HG03575 (cell line): ENCODE measurements around the gene PTPRN2.

Experiments used
- ATAC-seq: cut with Tn5 transposase; IDR thresholded peaks from one replicate; pipeline ENCODE4 v1.9.1; 2021; ENCODE audit not compliant: unreplicated experiment, insufficient number of reproducible peaks, low FRiP score; ENCODE audit errors: extremely low read depth

PTPRN2 gene

GRCh38 chr7:158125721-158126120 is 461.9 kb downstream of the PTPRN2 start:
- no peak for ATAC-seq

DNA sequence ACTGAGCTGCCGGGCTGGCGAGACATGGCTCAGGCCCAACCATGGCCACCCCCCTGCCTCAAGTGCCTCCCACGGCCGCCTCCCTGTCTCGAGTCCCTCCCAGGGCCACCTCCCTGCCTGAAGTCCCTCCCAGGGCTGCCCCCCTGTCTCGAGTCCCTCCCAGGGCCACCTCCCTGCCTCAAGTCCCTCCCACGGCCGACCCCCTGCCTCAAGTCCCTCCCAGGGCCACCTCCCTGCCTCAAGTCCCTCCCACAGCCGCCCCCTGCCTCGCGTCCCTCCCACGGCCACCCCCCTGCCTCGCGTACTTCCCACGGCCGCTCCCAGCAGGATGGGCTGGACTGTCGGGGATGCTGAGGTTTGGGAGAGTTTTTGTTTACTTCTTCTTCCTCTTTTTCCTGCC is 462.5 kb downstream of the PTPRN2 start:
- ATAC-seq = no peak

DNA sequence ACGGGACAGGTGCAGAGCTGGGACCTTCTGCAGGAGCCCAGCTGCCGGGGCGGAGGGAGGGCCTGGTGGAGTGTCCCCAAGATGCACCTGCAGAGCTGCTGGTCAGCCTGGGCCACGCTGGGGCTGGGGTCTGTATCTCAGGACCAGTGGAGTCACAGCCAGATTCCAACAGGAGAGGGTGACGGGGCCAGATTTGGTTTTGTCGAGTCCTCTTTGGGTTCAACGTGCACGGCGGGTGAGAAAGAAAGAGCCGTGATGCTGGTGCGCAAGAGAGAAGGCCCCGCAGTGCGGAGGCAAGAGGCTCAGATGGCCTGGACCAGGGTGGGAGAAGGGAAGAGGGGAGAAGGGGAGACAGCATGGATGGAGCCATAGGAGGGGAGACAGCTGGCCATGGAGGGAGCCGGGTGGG is 462.9 kb downstream of the PTPRN2 start:
- no peak for ATAC-seq

DNA sequence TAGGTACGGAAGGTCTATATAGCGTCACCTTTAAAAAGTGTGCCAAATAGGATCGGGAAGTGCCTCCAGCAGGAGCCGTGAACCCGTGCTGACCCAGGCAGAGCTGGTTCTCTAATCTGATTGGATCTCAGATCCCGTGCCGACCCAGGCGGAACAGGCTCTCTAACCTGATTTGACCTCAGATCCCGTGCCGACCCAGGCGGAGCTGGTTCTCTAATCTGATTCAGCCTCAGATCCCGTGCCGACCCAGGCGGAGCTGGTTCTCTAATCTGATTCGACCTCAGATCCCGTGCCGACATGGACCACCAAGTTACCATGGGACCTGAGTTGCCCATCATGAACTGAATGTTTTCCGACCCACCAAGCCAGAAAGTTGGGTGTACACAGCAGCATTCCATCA is 463.9 kb downstream of the PTPRN2 start:
- ATAC-seq = no peak

DNA sequence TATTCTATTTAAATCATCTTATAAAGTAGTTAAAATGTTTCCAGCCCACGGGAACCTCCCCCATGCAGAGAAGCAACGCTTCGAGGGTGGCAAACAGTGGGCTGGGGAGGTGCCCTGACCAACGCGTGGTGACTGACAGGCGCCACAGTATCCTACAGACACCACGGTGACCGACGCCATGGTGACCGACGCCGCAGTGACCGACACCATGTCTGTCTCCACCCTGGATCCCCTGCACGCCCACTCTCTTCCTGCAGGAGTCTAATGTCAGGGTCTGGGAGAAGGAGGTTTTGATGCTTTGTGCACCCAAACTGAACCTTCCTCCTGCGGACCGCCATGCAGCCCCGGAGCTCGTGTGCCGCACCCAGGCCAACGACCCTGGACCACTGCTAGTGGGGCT is 464.4 kb downstream of the PTPRN2 start:
- ATAC-seq = no peak

DNA sequence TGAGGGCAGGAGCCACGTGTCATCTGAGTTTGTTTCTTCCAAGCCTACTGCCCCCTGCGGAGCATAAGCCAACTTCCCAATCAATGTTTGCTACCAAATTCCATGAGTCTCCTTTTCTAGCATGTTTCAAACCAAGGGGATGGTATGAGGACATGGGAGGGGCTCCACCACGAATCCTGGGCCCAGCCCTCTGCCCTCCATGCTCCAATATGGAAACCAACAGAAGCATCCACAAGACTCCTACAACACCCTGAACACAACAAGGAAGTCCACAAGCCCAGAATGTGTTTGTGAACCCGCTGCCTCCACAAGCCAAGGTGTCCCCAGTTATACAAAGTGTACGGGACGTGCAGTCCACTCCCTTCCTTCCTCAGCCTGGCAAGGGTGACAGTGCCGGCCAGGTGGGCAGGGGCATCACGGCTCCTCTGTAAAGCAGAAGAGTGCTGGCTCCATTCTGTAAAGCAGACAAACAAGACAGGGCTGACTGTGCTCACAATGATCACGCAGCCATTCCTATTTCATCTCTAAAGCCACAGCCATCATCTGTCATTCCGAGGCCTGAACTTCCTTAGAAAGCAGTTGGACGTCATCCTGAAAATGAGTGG is 466.1 kb downstream of the PTPRN2 start:
- ATAC-seq = no peak

GRCh38 chr7:158120716-158121115 is 466.9 kb downstream of the PTPRN2 start:
- no peak for ATAC-seq

- no peak for ATAC-seq
Measured at GRCh38 chr7:158120316-158120715, 467.3 kb downstream of the PTPRN2 start.

DNA sequence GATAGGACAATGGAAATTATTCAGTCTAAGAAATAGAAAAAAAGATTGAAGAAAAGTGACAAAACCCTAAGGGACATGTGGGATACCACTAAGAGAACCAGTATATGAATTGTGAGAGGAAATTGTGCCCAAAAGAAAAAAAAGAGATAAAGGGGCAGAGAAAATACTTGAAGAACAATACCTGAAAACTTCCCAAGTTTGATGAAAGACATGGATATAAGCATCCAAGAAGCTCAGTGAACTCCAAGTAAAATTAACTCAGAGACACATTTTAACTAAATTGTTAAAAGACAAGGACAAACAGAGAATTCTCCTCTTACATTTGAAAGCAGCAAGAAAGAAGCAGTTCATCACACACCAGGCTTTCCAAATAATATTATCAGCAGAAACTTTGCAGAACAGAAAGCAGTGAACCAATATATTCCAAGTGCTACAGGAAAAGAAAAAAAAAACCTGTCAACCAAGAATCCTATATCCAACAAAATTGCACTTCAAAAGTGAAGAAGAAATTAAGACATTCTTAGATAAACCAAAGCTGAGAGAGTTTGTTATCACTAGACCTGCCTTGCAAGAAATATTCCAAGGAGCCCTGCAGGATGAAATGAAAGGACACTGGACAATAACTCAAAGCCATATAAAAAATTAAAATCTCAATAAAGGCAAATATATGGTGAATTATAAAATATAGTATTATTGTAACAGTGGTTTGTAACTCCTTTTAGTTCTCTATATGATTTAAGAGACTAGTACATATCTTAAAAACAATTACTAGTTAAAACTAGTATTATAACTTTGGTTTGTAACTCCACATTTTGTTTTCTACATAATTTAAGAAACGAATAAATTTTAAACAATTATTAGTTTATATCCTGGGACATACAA is 470.0 kb downstream of the PTPRN2 start:
- no peak for ATAC-seq

- ATAC-seq = no peak
Measured at GRCh38 chr7:158116235-158116634, 471.4 kb downstream of the PTPRN2 start.

GRCh38 chr7:158114056-158114850 is 473.4 kb downstream of the PTPRN2 start:
- ATAC-seq = no peak

DNA sequence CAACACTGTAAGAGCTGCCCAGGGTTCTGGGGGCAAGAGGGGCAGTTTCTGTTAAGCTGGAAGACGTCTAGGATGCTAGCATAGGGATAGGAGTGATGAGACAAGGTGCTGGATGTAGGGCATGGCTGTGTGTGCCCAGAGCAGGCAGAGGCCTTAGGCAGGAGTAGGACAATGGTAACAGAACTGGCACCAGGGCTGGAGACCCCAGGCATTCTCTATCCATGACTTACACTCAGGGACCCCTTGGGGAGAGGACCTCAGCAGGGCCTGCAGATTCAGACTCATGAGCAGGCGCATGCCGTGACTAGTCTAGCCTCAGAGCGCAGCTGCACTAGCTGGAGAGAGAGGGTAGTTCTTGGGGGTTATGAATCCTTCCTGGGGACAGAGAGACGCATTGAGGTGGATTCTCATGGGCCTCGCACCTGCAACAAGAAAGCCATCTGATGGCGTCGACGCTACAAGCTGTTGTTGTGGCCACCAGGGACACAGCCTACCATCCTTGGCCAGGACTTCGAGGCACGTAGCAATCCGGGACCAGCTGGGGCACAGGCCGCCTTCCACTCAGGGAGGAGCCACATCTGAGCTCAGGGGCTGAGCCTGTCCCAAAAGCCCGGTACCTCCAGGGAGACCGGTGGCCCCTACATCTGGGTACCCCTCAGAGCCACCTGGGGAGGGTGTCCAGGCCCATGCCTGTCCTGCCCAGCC is 474.1 kb downstream of the PTPRN2 start:
- ATAC-seq = no peak

DNA sequence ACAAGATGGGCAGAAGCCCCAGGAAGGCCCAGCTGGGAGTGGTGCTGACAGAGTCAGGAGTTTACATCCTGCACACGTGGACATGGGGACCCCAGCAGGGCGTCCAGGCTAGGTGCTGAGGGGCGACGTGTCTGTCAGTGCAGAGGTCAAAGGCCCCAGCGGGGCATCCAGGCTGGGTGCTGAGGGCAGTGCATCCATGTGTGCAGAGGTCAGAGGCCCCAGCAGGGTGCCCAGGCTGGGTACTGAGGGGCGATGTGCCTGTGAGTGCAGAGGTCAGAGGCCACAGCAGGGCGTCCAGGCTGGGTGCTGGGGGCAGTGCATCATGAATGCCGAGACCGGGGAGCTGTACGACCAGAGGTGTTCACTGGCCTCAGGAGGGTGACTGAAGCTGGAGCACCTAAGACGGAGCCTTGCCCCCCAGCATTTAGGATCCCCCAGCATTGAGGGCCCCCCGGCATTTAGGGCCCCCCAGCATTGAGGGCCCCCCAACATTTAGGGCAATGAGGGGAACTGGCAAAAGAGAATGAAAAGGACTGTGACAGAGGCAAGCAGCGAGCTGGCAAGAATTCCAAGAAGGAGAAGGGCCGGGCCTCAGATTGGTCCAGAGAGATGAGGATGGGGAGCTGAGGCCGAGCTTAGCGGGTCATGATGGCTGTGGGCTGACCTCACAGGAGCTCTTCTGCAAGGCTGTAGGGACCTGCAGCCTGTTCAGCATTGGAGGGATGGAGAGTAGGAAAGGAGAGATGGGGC is 474.9 kb downstream of the PTPRN2 start:
- no peak for ATAC-seq

GRCh38 chr7:158111906-158112570 is 475.6 kb downstream of the PTPRN2 start:
- ATAC-seq = no peak

GRCh38 chr7:158111049-158111751 is 476.4 kb downstream of the PTPRN2 start:
- no peak for ATAC-seq

DNA sequence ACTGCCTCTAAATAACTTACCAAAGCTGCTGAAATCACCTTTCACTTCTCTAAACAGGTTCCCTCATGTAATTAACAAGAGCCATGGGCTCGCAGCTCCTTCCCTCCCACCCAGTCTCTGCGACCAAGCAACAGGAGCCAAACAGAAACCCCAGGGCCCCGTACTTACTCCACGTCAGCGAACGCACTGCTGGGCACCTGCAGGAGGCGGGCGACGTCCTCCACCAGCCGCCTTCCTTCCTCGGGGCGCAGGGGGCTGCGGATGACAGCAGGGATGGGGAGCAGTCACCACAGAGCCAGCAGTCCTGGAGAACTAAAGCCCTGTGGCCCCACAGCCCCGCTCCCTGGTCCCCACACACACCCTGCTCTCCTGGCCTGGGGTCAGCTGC is 477.0 kb downstream of the PTPRN2 start:
- no peak for ATAC-seq

- no peak for ATAC-seq
Measured at GRCh38 chr7:158110034-158110590, 477.5 kb downstream of the PTPRN2 start.
